Measurements from ENCODE around the gene TMEM45B. TPM values are rescaled to one million over a fixed set of nuclear protein-coding genes. Genes with fewer than 3 reads are reported as not detected.

Gene TMEM45B
- total and polyA plus RNA-seq, 2 of the 13 experiments (the other 11 are each of a cell fraction or from before 2014, with no cell fraction given): 29.1 to 181 TPM

DNA sequence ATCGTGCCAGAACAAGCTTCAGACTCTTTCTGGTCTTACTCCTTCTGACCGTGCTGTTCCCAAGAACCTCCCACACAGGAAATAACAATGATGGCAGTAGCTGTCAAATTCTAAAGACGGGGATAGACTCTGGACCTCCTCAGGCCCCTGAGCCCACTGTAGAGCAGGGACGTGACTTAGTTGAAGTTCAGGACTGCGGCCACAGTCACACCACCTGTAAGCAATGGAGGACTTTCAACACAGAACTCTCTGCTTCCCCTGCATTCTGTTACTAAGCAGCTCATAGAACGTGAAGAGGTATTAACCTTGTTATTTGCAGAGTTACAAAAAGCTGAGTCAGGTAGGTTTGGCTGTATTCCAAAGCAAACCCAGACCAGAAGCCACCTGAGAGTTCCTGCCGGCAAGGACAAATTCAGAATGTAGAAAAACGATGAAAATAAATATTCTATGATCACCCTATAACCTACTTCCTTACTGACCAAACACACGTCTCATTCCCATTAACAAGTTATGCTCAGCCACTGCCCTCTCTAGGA, 12.7 kb downstream of the TMEM45B start (continued):
- TF ChIP-seq ZMYM4 (CRISPR knock-in tag; IDR thresholded peaks at IDR 0.05) (peak; percentile 65), ZSCAN20 (CRISPR knock-in tag; IDR thresholded peaks at IDR 0.05; ENCODE audit: borderline replicate concordance) (no peak), FOXA1 (IDR thresholded peaks at IDR 0.05) (no peak), FOXA1 (CRISPR knock-in tag; IDR thresholded peaks at IDR 0.05) (peak; percentile 65; the same call in 1 of the 2 replicates), FOXP1 (IDR thresholded peaks at IDR 0.05) (no peak), FOXP1 (CRISPR knock-in tag; IDR thresholded peaks at IDR 0.05) (peak; percentile 72), GATAD2A (CRISPR knock-in tag; IDR thresholded peaks at IDR 0.05) (peak; percentile 81; the same call in 1 of the 2 replicates), ZNF850 (CRISPR knock-in tag; conservative IDR thresholded peaks at IDR 0.05) (no peak), MEIS2 (CRISPR knock-in tag; IDR thresholded peaks at IDR 0.05) (peak; percentile 52), BCL6 (CRISPR knock-in tag; IDR thresholded peaks at IDR 0.05) (peak; percentile 74), ZBTB7B (CRISPR knock-in tag; IDR thresholded peaks at IDR 0.05) (peak; percentile 73), BATF2 (CRISPR knock-in tag; IDR thresholded peaks at IDR 0.05) (no peak), GLI4 (CRISPR knock-in tag; IDR thresholded peaks at IDR 0.05; ENCODE audit: borderline replicate concordance) (peak; percentile 53; the same call in 1 of the 2 replicates), STAT6 (CRISPR knock-in tag; IDR thresholded peaks at IDR 0.05; ENCODE audit: borderline replicate concordance) (peak; percentile 88; the same call in 1 of the 2 replicates), CREB1 (IDR thresholded peaks at IDR 0.05) (no peak), CREB1 (CRISPR knock-in tag; IDR thresholded peaks at IDR 0.05) (peak; percentile 52), HNF4G (IDR thresholded peaks at IDR 0.05; ENCODE audit: borderline replicate concordance, low read depth, low read length) (peak; percentile 31; the same call in 1 of the 2 replicates), HNF4G (CRISPR knock-in tag; IDR thresholded peaks at IDR 0.05; ENCODE audit: borderline replicate concordance, low read depth) (no peak; the same call in 1 of the 2 replicates), EZH2 (conservative IDR thresholded peaks at IDR 0.05; ENCODE audit: low read depth, low read length) (no peak), HOXA3 (CRISPR knock-in tag; IDR thresholded peaks at IDR 0.05) (peak; percentile 63; the same call in 1 of the 2 replicates), ZNF205 (CRISPR knock-in tag; IDR thresholded peaks at IDR 0.05) (0 out of 2 replicates have a peak, but pooled peaks have one; percentile 21)
- TF ChIP-seq, protein P1, sequence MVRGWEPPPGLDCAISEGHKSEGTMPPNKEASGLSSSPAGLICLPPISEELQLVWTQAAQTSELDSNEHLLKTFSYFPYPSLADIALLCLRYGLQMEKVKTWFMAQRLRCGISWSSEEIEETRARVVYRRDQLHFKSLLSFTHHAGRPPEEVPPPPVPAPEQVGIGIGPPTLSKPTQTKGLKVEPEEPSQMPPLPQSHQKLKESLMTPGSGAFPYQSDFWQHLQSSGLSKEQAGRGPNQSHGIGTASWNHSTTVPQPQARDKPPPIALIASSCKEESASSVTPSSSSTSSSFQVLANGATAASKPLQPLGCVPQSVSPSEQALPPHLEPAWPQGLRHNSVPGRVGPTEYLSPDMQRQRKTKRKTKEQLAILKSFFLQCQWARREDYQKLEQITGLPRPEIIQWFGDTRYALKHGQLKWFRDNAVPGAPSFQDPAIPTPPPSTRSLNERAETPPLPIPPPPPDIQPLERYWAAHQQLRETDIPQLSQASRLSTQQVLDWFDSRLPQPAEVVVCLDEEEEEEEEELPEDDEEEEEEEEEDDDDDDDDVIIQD (CRISPR knock-in tag; IDR thresholded peaks at IDR 0.05; ENCODE audit: low read depth): peak; percentile 92
- TF ChIP-seq, protein P2, sequence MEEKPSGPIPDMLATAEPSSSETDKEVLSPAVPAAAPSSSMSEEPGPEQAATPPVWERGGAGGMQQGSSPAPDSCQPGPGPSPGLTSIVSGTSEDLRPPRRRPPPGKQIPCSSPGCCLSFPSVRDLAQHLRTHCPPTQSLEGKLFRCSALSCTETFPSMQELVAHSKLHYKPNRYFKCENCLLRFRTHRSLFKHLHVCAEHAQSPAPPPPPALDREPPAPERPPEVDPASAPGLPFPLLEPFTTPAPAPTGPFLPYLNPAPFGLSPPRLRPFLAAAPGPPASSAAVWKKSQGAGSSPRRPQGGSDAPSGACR (CRISPR knock-in tag; IDR thresholded peaks at IDR 0.05): 0 out of 2 replicates have a peak, but pooled peaks have one; percentile 28
